Prostate gland (tissue), 2 donors: Measurements from ENCODE around the gene AKAP9.

Source experiments
- POLR2A ChIP-seq: fragments of 450-650 bp; IDR thresholded peaks from one replicate; pipeline ENCODE4 v1.6.1; 2016; ENCODE audit warnings: antibody characterized with exemption, mild to moderate bottlenecking
- TF ChIP-seq, protein P1 (sequence below), 4 experiments: fragments of 200-600 bp in 2 of 4; fragments of 450-650 bp in 2 of 4; sonication (generic) in 2 of 4; IDR thresholded peaks; 1 replicate in 3 of 4; 2 replicates in 1 of 4; pipeline ENCODE4 v1.5.1; 2016 to 2019; ENCODE audit warnings: antibody characterized with exemption in 4 of 4, mild to moderate bottlenecking in 2 of 4, moderate library complexity in 2 of 4

GRCh38 chr7:91953618-91954017, 13.0 kb downstream of the AKAP9 start:
- TF ChIP-seq, protein P1, sequence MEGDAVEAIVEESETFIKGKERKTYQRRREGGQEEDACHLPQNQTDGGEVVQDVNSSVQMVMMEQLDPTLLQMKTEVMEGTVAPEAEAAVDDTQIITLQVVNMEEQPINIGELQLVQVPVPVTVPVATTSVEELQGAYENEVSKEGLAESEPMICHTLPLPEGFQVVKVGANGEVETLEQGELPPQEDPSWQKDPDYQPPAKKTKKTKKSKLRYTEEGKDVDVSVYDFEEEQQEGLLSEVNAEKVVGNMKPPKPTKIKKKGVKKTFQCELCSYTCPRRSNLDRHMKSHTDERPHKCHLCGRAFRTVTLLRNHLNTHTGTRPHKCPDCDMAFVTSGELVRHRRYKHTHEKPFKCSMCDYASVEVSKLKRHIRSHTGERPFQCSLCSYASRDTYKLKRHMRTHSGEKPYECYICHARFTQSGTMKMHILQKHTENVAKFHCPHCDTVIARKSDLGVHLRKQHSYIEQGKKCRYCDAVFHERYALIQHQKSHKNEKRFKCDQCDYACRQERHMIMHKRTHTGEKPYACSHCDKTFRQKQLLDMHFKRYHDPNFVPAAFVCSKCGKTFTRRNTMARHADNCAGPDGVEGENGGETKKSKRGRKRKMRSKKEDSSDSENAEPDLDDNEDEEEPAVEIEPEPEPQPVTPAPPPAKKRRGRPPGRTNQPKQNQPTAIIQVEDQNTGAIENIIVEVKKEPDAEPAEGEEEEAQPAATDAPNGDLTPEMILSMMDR (IDR thresholded peaks at IDR 0.05): no peak
- no peak for TF ChIP-seq POLR2A
